Heart right ventricle (tissue), 16 donors: ENCODE data around the gene ADARB2. TPM values are rescaled to one million over a fixed set of nuclear protein-coding genes. Genes with fewer than 3 reads are reported as not detected.

Source experiments
- ATAC-seq, 8 donors: fragments of 200-7000 bp; cut with Tn5 transposase; one replicate each; pipeline ENCODE4 v1.9.1; 2020; ENCODE audit warnings: mild to moderate bottlenecking in 8 of 8, moderate library complexity in 8 of 8, moderate number of reproducible peaks in 1 of 8
- DNase-seq, 2 donors: peaks; one replicate each; pipeline ENCODE4 v3.0.0-alpha.2; 2020
- H3K27ac ChIP-seq, 10 donors: fragments of 200-600 bp; sonication (generic) in 2 of 10; one replicate each; pipeline versions ENCODE4 v1.5.0 to v1.8.0; 2020 to 2022; ENCODE audit warnings: mild to moderate bottlenecking in 3 of 10
- H3K27me3 ChIP-seq, 7 donors: fragments of 200-600 bp; one replicate each; pipeline ENCODE4 v1.8.0; 2021 to 2022; ENCODE audit warnings: mild to moderate bottlenecking in 2 of 7
- H3K36me3 ChIP-seq, 9 donors: fragments of 200-600 bp; sonication (generic) in 1 of 9; one replicate each; pipeline versions ENCODE4 v1.5.0 to v1.8.0; 2020 to 2022; ENCODE audit warnings: mild to moderate bottlenecking in 2 of 9
- H3K4me1 ChIP-seq, 9 donors: fragments of 200-600 bp; sonication (generic) in 1 of 9; one replicate each; pipeline versions ENCODE4 v1.5.0 to v1.8.0; 2020 to 2022; ENCODE audit warnings: mild to moderate bottlenecking in 4 of 9
- H3K4me3 ChIP-seq, 10 donors: fragments of 200-600 bp; sonication (generic) in 2 of 10; one replicate each; pipeline versions ENCODE4 v1.5.0 to v1.8.0; 2020 to 2022; ENCODE audit warnings: mild to moderate bottlenecking in 7 of 10, moderate library complexity in 2 of 10
- H3K9me3 ChIP-seq, 11 donors: fragments of 200-600 bp in 10 of 11; sonication (generic) in 2 of 11; one replicate each; pipeline versions ENCODE4 v1.5.0 to v1.8.0; 2013 to 2022; ENCODE audit warnings: mild to moderate bottlenecking in 2 of 11, control low read depth in 1 of 11, moderate library complexity in 1 of 11
- WGBS, 2 donors: extraction: QIAGEN DNeasy Blood & Tissue Kit; methylation state at CpG; one replicate each; pipeline ENCODE4 v1.1.7; 2013; ENCODE audit warnings: inconsistent platforms in 1 of 2; 5-methylcytosine and 5-hydroxymethylcytosine counted together
- intact Hi-C, 10 donors: fragments of 100-400 bp; cut with DNase I; formaldehyde crosslinking; loops; one replicate each; pipeline versions ENCODE4 v1.11.1 to v1.14.2; 2022
- polyA plus RNA-seq, 2 donors: library from polyadenylated mRNA; stranded (reverse); fragments of 200-250 nt; gene quantifications; one replicate each; pipeline ENCODE4 v1.2.3, GENCODE V29; 2013
- total RNA-seq, 10 donors: library from RNA; stranded (reverse); fragmentation: NEBNext Ultra II Directional in 3 of 10; extraction: Animal tissue kit (Norgen Biotek cat#: 25700) in 3 of 10; gene quantifications; one replicate each; pipeline versions ENCODE4 v1.2.1 to v1.2.4, GENCODE V29; 2021 to 2023
- TF ChIP-seq, protein P1 (sequence below), 9 donors: fragments of 200-600 bp; sonication (generic) in 2 of 9; IDR thresholded peaks; one replicate each; pipeline versions ENCODE4 v1.5.0 to v1.8.0; 2021 to 2022; ENCODE audit warnings: antibody characterized with exemption in 9 of 9, mild to moderate bottlenecking in 5 of 9, moderate library complexity in 1 of 9
- donor health status: Arrhythmogenic right ventricular cardiomyopathy.
- donor health status: ischemic (EF 13 %, LVEDD 7.1; RV severe dilation, severe dysfunction).
- donor health status: healthy with polysubstance abuse.
- donor health status: DM: no; HTN: yes; CAD: no.
- donor health status: DM: no; HTN: no; CAD: no.
- donor health status: ischemic (EF 25% LVEDD 6.9; RV normal size, moderate dysfunction).
- donor health status: ischemic (EF 25% LVEDD 5.7; RV mildly dilated, moderate dysfunction).
- donor health status: healthy.
- donor health status: DM: yes; HTN: yes; CAD: no.
- donor health status: Ischemic cardiomyopathy.
- donor health status: ischemic (EF 35%, LVEDD 5.7; RV mildly dilated, moderate dysfunction).
- donor health status: nonischemic (EF 11% LVEDD 7.7; RV severe dilation, severe dysfunction).
- donor health status: DM: yes; HTN: yes; CAD: no.
- donor health status: PGD.
- donor health status: ischemic (EF 29% LVEDD 5.4; RV normal size, mild dysfunction).
- donor health status: nonischemic (EF 23%, LVEDD 6.1; RV moderate dilation, normal function).

ADARB2 gene
- total and polyA plus RNA-seq, 12 donors: 0.08 to 0.47 (median 0.17) TPM; not detected in 2

DNA sequence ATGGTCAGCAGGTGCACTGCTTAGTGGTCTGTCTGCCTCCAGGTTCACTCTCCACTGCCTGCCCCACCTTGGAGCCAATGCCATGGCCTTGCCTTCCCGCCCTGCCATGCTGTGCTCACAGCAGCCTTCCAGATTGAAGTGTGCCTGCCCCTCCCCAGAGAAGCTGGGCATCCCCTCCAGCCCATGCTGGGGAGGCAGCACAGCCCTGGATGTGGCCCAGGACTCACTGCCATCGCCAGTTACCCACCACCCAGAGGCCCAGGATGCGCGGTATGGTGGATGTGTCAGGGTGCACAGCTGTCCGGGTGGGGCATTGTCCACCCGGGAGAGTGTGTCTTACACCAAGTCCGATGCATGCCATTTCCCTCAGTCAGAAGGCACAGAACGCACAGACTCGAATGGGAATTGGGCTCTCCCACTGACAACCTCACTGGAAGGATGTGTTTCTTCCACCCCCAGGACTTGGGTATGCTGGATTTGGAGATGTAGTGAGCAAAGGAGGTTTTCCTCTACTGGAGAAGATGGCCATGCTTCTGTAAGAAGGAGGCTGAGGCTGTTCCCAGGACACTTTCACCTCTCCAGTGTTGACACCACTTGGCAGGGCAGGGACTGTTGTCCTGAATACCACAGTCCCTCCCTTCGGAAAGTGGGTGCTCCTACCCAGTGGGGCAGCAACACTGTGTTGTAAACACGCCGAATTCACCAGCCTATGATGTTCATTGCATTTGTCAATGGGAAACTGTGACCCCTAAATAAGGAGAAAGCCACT is 122.0 kb downstream of the ADARB2 start:
- Histone ChIP-seq H3K4me1 (no peaks in the 10 kb centered on the region), H3K4me3 (no peak overlapping the region), H3K36me3 (no peaks in the 10 kb centered on the region), H3K27ac (no peak overlapping the region), H3K27me3 (peaks cover 0 to 58% (median 31%) of the 10 kb centered on the region in 7 donors), H3K9me3 (peaks cover 0 to 16% (median 0%) of the 10 kb centered on the region in 11 donors)
- WGBS, 2 donors: 77 to 78% methylated on average over 12 of the region's 12 CpGs
- no peak for DNase-seq
- intact Hi-C loops: no loop called here
- no peak for ATAC-seq
- TF ChIP-seq, protein P1, sequence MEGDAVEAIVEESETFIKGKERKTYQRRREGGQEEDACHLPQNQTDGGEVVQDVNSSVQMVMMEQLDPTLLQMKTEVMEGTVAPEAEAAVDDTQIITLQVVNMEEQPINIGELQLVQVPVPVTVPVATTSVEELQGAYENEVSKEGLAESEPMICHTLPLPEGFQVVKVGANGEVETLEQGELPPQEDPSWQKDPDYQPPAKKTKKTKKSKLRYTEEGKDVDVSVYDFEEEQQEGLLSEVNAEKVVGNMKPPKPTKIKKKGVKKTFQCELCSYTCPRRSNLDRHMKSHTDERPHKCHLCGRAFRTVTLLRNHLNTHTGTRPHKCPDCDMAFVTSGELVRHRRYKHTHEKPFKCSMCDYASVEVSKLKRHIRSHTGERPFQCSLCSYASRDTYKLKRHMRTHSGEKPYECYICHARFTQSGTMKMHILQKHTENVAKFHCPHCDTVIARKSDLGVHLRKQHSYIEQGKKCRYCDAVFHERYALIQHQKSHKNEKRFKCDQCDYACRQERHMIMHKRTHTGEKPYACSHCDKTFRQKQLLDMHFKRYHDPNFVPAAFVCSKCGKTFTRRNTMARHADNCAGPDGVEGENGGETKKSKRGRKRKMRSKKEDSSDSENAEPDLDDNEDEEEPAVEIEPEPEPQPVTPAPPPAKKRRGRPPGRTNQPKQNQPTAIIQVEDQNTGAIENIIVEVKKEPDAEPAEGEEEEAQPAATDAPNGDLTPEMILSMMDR (IDR thresholded peaks at IDR 0.05): no peak

DNA sequence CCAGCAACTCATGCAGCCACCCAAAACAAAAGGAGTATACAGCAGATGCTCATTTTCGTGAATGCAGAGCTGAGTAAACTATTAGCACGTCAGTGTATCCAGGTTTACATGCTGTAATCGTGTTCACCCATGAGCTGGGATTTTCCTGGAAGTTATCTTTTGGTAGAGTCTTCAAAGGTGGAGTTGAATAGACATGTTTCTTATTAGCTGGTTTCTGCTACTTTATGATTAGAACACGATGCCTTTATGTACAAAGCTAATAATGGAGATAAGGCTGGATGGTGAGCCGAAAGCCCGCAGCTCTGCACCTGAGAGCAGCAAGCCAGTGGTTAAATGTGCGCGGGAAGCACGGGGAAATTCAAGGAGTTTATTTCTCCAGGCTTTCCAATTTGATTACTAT is 123.8 kb downstream of the ADARB2 start:
- Histone ChIP-seq H3K9me3 (peaks cover 0 to 4% (median 0%) of the 10 kb centered on the region in 11 donors), H3K36me3 (no peaks in the 10 kb centered on the region), H3K27ac (no peak overlapping the region), H3K4me1 (peaks cover 0 to 11% (median 0%) of the 10 kb centered on the region in 9 donors), H3K4me3 (no peak overlapping the region), H3K27me3 (peaks cover 0 to 73% (median 50%) of the 10 kb centered on the region in 7 donors)
- DNase-seq (no peak), ATAC-seq (no peak)
- WGBS, 2 donors: 81 to 82% methylated on average over 9 of the region's 9 CpGs
- intact Hi-C loops: no loop called here
- TF ChIP-seq, protein P1 (IDR thresholded peaks at IDR 0.05): no peak

DNA sequence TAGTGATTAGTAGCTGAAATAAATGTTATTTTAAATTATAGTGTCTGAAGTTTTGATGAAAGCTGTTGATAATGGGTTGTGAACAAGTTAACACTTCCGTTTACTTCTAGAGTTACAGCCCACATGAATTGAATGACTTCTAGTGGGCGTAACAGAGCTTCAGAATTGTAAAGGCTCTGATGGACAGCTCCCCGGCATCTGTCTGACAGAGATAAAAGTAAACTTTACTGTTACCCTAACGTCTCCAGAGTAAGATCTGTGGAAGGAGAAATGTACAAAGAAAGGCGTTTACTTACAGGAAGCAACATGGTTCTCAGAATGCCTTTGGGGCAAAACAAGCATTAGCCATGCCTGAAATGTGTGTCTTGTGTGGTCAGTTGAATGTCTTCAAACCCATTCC is 124.4 kb downstream of the ADARB2 start:
- no peak for DNase-seq
- no peaks in the 10 kb centered on the region for H3K9me3 ChIP-seq
- H3K36me3 ChIP-seq: no peaks in the 10 kb centered on the region
- TF ChIP-seq, protein P1 (IDR thresholded peaks at IDR 0.05): no peak
- no peak overlapping the region for H3K4me3 ChIP-seq
- ATAC-seq: no peak
- H3K27ac ChIP-seq: no peak overlapping the region
- WGBS, 2 donors: 31% methylated on average over 5 of the region's 5 CpGs
- peaks cover 0 to 77% (median 56%) of the 10 kb centered on the region in 7 donors for H3K27me3 ChIP-seq
- intact Hi-C loops: no loop called here
- H3K4me1 ChIP-seq: peaks cover 0 to 12% (median 0%) of the 10 kb centered on the region in 9 donors

GRCh38 chr10:1611936-1612550 is 125.3 kb downstream of the ADARB2 start:
- Histone ChIP-seq H3K27ac (no peak overlapping the region), H3K36me3 (no peaks in the 10 kb centered on the region), H3K27me3 (peaks cover 0 to 80% (median 64%) of the 10 kb centered on the region in 7 donors), H3K4me3 (no peak overlapping the region), H3K9me3 (no peaks in the 10 kb centered on the region), H3K4me1 (peaks cover 0 to 12% (median 0%) of the 10 kb centered on the region in 9 donors)
- intact Hi-C loops: no loop called here
- WGBS, 2 donors: 54 to 65% methylated on average over 21 of the region's 21 CpGs
- ATAC-seq (no peak), DNase-seq (no peak)
- TF ChIP-seq, protein P1 (IDR thresholded peaks at IDR 0.05): no peak
